Activated CD4-positive, CD25-positive, alpha-beta regulatory T cell (primary cell): ENCODE data around the gene CFAP74.
"Not testable (repeated sequence)": the region's sequence is repeated elsewhere in the genome, so short reads cannot be mapped to it uniquely, and the experiment has no call there.

ENCODE experiments used
- DNase-seq, 4 experiments: peaks; one replicate each; lab custom pipeline; 2025; lab: John Stamatoyannopoulos, UW

Gene CFAP74

DNA sequence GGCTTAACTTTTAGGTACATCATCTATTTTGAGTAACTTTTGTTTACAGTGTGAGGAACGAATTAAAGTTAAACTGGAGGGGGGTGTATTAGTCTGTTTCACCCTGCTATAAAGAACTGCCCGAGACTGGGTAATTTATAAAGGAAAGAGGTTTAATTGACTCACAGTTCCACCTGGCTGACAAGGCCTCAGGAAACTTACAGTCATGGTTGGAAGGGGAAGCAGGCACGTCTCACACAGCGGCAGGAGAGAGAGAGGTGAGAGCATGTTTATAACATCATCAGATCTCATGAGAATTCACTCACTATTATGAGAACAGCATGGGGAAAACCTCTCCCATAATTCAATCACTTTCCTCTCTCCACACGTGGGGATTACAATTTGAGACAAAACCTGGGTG is 52.6 kb downstream of the CFAP74 start:
- no peak for DNase-seq

DNA sequence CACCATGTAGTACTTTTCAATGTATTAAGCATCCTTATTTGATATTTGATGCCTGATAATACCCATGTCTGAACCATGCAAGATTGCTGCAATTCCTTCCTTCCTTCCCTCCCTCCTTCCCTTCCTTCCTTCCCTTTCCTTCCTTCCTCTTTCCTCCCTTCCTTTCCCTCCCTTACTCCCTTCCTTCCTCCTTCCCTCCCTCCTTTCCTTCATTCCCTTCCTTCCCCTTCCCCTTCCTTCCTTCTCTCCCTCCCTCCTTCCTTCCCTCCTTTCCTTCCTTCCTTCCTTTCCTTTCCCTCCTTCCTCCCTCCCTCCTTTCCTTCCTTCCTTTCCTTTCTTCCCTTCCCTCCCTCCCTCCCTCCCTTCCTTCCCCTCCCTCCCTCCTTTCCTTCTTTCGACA is 54.8 kb downstream of the CFAP74 start:
- DNase-seq = no peak

DNA sequence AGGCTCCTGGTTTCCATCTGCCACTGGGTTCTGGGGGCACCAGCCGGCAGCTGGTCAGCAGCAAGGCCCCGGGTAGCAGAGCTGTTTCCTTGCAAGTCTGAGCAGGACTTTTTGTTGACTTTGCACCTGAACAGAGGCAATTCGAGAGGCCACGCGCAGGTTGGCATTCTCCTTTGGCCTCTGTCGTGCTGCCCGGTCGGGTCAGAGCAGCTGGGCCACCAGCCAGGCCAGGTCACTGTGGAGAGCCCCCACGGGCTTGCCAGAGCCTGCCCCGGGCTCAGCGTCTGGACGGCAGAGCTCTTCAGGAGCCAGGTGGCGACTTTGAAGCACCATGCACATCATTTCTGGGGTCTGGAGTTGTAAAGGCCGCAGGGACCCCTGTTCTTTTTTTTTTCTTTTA is 56.1 kb downstream of the CFAP74 start:
- no peak for DNase-seq

DNA sequence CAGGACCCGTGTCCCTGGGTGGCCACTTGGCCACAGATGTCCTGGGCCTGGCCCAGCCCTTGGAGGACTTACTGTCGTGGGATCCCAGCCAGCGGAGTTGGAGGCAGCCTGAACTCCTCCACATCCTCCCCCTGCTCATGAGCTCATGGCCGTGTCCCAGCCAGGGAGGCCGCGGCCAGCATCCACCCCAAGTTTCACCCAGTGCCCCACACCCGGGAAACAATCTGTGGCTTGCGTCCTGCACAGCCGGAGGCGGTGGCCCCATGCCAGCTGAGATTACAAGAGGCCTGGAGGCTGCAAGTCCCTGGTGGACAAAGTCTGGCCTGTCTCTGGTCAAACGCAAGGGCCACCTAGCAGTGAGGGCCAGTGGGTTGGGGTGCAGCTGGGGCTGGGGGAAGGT is 57.0 kb downstream of the CFAP74 start:
- no peak for DNase-seq

DNA sequence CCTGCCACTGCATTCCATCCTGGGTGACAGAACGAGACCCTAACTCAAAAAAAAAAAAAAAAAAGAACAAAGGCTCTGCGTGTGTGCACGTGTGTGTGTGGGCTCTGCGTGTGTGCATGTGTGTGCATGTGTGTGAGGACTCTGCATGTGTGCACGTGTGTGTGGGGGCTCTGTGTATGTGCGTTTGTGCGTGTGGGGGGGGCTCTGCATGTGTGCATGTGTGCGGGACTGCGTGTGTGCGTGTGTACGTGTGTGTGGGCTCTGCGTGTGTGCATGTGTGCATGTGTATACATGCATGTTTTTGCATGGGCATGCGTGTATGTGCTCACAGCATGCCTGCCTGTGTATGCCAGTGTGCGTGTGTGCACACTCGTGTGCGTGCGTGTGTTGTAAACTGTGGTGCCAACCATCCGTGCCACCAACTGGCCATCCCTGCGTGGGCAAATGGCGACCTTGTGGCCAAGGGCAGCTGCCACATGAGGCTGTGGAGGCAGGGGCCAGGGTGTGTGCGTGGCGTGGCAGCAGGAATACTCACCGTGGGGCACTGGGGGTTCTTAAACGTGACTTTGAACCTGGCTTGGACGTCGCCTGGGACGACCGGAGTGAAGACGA is 57.7 kb downstream of the CFAP74 start:
- DNase-seq = no peak

- peak; percentile 31 to 49 (median 42) for DNase-seq
Observed at GRCh38 chr1:1943834-1944570, 59.6 kb downstream of the CFAP74 start.

GRCh38 chr1:1942753-1943656 is 60.6 kb downstream of the CFAP74 start:
- DNase-seq = no peak

DNA sequence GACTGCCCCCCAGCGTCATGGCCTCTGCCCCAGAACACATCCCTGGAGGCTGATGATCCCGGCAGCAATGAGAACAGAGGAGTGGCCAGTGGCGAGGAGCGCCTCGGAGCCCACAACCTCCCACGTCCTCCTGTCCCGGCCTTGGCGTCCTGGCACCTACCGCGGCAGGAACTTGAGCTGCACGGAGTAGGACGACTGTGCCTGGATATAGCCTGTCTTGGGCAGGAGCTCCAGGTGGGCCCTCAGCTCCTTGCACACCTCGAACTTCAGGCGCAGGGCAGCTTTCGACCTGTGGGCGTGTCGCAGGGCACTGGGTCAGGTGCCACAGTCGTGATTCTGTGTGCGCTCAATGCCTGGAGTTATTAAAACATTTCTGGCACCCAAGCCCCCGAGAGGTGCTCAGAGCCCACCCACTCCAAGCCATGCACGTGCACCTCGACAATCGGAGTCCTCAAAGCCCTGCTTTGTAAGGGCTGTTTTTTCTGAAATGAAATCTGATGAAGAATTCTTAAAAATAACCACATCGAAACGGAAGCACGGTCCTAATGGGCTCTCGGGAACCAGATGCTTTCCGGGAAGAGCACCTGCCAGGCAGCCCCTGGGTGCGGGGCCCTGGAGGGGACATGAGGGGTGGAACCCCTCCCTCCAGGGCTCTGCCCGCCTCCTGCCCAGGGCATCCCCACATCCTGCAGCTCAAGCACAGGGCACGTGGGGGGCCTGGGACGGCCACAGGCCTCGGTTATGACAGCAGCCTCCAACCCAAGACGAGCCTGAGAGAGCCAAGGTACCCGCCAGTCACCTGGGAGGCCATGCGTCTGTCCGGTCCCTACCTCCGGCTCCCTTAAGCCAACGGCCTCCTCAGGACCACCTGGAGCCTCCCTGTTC is 61.5 kb downstream of the CFAP74 start:
- DNase-seq = no peak

GRCh38 chr1:1941211-1941841 is 62.3 kb downstream of the CFAP74 start:
- no peak for DNase-seq

DNA sequence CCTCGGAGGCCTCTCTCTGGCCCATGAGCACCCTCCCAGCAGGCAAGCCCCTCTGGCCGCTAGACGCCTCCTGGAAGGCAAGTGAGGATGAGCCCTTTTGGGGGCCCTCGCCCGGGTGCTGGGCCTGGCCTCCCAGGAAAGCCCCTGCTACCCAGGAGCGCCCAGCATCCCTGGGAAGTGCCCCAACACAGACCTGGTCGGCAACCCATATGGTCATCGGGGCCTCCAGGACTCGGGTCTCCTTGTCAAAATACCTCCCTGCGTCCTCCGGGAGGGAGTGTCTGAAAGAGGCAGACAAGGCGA is 63.5 kb downstream of the CFAP74 start:
- no peak for DNase-seq

DNA sequence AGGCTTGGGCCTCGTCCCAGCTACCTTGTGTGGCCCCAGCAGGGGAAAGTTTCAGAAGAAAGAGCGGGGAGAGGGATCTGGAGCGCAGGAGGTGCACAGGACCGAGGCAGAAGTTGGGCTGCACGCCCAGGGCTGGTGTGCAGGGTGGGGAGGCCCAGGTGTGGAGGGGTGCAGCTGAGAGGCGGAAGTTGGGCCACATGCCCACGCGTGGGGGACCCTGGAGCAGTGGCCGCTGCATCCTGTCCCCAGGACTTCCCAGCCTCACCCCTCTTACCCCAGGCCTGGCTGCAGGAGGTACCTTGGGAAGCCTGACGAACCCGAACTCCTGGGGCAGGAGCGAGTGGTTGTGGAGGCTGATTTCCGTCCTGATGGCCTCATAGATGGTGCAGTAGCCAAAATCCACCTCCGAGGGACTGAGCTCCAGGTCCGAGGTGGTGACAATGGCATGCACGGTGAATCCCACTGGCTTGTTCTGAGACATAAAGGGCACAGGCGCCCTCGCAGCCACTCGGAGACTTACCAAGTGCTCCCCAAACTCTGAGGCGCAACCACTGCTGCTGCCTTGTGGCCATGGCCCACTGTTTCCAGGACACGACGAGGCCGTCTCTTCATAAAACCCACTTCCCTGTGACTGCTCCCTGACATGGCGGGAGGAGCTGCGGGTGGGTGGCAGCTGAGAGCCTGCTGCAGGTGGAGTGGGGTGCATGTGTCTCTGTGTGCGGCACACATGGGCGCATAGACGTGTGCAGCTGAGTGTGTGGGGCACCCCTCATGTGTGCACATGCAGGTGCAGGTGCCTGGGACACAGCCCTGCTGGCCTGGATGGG is 64.1 kb downstream of the CFAP74 start:
- no peak for DNase-seq

GRCh38 chr1:1938613-1939295 is 64.8 kb downstream of the CFAP74 start:
- DNase-seq = no peak

DNA sequence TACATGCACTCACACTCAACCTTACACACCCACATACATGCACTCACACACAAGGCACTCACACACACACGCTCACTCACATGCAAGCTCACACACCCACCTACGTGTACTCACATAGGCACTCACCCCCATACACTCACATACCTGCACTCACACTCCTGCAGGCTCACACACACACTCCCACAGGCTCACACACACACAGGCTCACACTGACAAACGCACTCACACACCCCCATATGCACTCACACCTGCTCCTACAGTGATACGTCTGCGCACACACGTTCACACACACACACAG is 65.4 kb downstream of the CFAP74 start:
- no peak for DNase-seq

DNA sequence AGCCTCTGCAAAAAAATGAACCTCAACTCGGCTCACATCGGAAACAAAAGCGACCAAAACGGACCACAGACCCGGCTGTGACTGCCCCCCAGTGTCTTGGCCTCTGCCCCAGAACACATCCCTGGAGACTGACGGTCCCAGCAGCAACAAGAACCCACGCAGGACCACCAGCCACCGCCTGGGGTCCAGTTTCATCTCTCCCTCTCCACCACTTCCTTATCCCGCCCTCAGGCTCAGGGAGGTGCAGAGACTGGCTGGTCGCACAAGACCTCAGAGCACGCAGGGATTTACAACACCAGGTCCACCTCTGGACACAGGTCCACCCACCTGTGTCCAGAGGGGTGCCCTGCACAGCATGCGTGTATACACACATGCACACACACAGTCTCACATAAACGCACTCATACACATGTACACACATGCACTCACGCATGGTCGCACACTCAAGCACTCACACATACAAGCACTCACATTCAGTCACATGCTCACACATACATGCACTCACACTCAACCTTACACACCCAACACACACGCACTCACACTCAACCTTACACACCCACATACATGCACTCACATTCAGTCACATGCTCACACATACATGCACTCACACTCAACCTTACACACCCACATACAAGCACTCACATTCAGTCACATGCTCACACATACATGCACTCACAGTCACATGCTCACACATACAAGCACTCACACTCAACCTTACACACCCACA is 65.9 kb downstream of the CFAP74 start:
- DNase-seq = no peak

- DNase-seq = no peak
Observed at GRCh38 chr1:1937061-1937460, 66.5 kb downstream of the CFAP74 start.

- DNase-seq = not testable (repeated sequence)
Observed at GRCh38 chr1:1934848-1935247, 68.7 kb downstream of the CFAP74 start.

- DNase-seq = no peak
Observed at GRCh38 chr1:1929639-1930545, 73.7 kb downstream of the CFAP74 start.

GRCh38 chr1:1929102-1929638 is 74.4 kb downstream of the CFAP74 start:
- no peak for DNase-seq
